Fibroblast of peridontal ligament (primary cell): ENCODE results near the gene NT5C2.
"Not testable (repeated sequence)": the region's sequence is repeated elsewhere in the genome, so short reads cannot be mapped to it uniquely, and the experiment has no call there.

Experiments used
- DNase-seq: peaks from one replicate; pipeline ENCODE4 v3.0.0-alpha.2; 2010; ENCODE audit errors: extremely low read depth

The NT5C2 gene

GRCh38 chr10:103089493-103089892, 103.6 kb downstream of the NT5C2 start:
- DNase-seq = no peak

DNA sequence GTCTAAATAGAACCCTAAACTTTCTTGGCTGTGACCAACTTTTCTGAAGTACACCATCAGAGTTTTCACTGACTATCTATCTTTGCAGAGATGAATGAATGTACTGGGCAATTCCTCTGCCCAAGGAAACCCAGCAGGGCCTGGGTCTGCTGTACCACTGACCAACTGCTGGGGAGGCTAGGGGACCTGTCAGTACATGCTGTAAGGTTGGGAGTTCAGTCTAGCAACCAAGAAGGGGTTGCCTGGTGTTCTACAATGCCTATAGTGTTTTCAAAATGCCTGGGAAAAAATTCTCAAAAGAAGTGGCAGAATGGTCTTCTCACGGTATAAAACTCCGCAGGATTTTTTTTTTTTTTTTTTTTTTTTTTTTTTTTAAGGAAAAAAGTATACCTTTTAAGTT, 106.3 kb downstream of the NT5C2 start:
- DNase-seq = no peak

GRCh38 chr10:103086261-103086660, 106.8 kb downstream of the NT5C2 start:
- DNase-seq = peak; percentile 28

DNA sequence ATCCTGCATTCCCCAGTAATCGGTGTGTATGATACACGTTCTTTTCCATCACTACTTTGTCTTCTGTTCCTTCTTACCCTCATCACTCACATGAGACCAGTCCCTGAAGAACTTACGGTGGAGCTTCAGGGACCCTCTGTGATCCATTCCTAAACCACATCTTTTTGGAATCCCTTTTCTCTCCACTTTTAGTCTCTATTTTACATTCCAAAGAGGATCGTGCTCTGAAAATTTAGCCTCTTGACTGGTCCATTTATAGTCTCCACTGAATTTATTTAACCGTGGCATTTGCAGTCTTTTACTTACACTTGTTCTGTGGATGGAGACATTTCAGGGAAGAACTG, 109.1 kb downstream of the NT5C2 start:
- no peak for DNase-seq

DNA sequence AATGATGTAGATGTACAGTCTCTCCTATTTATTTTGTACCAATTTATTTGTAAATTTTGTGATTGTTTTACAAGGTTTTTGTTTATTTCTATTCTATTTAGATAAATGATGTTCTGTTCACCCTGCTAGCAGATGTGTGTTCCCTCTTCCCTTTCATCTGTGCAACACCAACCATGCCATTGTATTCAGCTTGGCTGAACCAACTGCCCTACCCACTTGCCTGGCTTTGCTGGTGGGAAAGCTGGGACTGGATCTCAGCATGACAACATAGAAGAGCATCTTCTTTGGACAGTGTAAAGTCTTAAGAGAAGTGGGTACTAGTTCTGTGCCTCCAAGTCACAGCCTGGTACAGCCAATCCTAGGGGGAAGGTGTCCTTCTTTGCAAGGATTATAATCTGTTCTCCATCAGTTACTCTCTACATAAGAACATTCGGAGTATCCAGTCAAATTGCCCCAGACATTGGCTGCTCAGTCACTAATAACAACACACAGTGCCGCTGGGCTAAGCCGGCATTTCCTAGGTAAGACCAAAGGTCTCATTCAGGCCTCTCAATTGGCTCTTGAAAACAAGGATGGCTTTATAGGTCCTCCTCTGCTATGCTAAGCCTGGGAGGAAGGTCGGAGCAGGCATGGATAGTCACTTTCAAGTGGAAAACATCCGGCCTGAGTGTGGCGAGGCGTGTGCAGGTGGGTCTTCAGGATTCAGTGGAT, 109.7 kb downstream of the NT5C2 start:
- DNase-seq = no peak

DNA sequence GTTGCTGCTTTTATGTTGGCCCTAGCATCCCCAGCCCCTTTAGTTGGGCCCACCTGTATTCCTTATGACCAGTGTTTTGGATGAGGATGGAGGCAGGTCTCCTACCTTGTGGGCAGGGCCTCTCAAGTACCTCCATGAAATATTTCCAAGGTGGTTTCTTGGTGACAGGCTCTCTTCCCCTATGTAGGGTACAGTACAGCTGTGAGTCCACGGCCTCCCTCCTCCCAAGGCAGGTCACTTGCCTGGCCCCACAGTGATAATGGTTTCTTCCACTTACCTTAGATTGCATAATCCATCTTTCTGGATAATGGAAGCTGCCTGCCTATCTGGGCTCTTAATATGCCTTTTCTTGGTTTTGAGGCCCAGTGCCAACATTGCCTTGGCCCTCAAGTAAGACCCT, 110.4 kb downstream of the NT5C2 start:
- no peak for DNase-seq

GRCh38 chr10:103080891-103081581, 112.0 kb downstream of the NT5C2 start:
- no peak for DNase-seq

GRCh38 chr10:103079946-103080345, 113.1 kb downstream of the NT5C2 start:
- DNase-seq = no peak

- DNase-seq = no peak
Measured at GRCh38 chr10:103079100-103079499, 114.0 kb downstream of the NT5C2 start.

GRCh38 chr10:103078676-103079075, 114.4 kb downstream of the NT5C2 start:
- no peak for DNase-seq

DNA sequence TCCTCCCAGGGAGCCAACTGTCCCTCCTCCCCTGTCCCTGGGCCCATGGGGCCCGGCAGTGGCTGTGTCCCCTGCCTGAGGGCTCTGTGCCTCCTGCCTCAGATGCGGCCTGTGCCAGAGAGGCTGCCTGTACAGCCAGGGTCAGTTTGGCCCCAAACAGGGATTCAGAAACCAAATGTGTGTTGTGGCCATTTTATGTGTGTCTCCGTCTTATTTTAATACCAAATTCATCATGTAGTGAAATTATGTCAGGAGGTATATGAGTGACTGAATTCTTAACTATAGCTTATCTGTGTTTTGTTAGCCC, 114.8 kb downstream of the NT5C2 start:
- no peak for DNase-seq

- no peak for DNase-seq
Measured at GRCh38 chr10:103077491-103078308, 115.4 kb downstream of the NT5C2 start.

DNA sequence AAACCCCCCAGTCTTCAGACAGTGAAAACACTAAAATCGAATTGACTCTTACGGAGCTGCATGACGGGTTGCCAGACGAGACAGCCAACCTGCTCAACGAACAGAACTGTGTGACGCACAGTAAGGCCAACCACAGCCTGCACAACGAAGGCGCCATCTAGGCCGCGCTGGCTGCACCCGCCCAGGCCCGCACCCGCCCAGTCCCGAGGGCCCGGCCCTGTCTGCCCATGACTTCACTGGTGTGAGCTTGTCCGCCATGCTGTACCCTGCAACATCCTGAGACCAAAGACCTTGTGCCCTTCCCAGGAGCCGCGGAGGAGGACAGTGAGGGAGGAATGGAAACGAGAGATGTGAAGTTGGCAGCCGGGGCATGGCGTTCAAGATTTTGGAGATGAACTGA, 116.1 kb downstream of the NT5C2 start:
- DNase-seq = no peak

DNA sequence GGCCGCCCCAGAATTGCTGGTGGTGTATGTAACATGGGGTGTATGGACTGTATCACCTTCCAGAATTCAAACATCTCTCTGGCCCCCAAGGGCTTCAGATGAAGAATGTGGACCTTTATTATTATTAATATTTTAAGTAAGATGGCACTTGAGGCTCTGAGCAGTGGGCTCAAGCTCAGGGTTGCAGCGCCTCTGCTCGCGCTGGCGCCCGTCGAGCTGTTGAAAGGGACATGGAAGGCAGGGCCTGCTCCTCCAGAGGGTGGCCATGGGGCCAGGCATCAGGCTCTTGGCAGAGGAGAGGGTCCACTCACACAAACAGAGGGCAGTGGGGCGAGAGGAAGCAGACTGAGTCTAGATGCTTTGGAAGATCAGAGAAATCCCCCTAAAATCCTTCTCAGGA, 120.2 kb downstream of the NT5C2 start:
- DNase-seq = no peak

DNA sequence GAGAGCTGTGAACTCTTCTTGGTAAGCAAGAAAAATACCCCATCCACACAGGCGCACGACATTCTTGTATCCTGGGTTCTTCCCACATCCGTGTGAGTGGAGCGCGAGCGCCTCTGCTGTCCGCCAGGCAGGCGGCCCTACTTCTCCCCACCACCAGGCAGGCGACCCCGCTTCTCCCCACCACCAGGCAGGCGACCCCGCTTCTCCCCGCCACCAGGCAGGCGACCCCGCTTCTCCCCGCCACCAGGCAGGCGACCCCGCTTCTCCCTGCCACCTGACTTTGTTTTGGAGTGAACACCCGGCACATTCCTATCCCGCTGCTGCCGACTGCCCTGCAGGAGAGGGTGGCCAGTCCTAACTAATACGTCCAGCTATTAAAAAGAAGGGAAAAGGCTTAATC, 120.8 kb downstream of the NT5C2 start:
- DNase-seq = no peak

DNA sequence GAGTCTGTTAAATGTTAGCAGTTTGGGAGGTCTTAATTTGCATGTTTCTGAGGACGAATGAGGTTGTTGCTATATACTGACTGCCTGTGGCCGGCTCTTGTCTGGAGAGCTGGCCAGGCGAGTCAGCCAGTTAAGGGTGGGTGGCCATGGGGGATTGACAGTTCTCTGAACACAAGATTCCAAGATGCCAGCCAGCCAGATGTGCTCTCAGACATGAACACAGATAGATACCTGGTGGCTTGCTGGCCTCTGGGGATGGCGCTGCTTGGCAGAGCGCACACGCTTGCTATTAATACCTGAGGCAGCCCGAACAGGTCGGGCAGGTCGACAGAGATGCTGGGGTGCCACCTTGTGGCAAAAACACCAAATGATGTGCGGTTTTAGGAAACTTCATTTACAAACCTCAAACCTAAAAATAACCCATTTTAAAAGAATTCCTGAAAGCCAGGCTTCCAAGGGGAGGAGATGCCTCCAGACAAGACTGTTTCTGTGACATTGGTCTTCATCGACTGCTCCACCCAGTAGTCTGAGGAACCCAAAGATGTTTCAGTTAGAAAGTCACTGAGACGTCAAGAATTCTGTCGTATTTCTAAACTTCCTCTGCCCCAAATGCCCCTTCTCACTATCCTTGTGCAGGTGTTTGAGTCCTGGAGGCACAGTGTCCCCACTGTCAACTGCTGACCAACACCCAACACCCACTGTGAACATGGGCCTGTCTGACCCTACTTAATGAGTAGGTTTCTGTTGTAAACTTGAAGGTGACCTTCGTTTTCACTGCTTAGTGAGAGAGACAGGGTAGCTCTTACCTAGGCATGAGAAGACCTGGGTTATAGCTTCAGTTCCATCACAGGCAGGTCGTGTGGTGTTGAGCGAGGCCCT, 123.4 kb downstream of the NT5C2 start:
- DNase-seq = peak; percentile 63

- peak; percentile 26 for DNase-seq
Measured at GRCh38 chr10:103067956-103068355, 125.1 kb downstream of the NT5C2 start.

DNA sequence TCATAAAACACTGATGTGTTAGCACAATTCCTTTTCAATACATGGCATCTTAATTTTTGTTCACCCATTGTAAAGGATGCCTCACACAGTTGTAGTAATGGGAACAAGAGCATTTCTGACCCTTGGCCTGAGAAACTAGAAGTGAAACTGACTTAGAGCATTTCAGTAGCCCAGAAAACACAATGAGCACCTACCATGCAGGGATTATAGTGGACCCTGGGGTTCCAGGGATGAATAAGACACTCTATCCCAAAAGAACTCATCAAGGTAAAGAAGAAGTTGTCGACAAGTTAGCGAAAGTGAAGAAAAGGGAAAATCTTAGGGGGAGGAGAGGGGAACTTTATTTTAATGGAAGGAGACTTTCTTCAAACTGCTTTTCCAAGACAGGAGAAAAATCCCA, 125.6 kb downstream of the NT5C2 start:
- DNase-seq = no peak

DNA sequence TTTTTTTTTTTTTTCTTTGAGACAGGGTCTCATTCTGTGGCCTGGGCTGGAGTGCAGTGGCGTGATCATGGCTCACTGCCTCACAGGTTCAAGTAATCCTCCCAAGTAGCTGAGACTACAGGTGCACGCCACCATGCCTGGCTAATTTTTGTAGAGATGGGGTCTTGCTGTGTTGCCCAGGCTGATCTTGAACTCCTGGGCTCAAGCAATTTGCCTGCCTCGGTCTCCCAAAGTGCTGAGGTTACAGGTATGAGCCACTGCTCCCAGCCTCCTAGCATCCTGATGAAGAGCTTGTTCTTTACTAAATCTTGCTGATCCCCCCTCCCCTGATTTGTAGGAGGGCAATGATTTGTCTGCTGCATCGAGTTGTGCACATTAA, 126.0 kb downstream of the NT5C2 start:
- DNase-seq = not testable (repeated sequence)

DNA sequence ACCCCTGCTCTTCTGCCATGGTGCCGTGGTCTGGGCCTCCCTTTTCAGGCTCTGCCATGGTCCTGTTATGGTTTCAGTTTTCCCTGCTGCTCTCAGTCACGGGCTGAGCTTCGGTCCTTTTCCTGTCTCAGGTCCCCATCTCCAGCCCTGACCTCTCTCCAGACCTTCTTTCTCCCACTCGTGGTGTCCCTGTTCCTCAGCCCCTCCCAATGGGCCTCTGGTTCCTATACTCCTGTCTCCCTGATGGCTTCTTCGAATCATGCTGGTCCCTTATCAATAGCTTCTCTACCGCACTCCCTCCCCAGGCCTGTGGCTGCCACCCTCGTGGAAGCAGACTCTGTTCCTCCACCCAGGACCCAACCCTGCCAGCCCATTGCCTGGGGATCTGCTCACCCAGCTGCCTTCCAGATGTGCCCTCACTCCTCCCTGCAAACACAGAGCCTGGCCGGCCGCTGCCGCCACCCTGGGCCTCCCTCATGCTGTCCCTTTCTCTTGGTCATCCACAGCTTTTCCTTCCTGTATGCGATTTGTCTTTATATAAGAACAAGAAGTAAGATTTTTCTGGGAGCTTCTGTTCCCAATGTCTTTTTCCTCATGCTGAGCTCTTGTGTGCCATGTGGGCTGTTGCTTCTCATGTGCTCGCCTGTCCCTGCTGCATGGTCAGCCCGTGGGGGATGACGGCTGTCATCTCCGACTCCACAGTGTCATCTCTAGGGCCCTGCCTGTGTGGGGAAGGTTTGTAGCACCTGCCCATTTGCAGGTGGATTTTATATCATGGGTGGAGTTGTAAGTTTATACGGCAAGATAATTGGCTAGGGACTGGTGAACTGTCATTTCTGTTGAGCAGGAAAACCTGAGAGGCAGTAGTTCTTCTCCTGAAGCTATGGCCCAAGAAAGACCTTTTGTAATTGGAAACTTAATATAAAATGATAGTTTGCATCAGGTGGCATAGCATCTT, 126.7 kb downstream of the NT5C2 start:
- no peak for DNase-seq

GRCh38 chr10:103064956-103065355, 128.1 kb downstream of the NT5C2 start:
- DNase-seq = peak; percentile 35
